K562 (cell line): ENCODE measurements around the gene LMLN. TPM values are rescaled to one million over a fixed set of nuclear protein-coding genes. Genes with fewer than 3 reads are reported as not detected.

Experiments used
- BDP1 ChIP-seq: IDR thresholded peaks from 3 replicates; pipeline ENCODE4 v1.6.1; 2011; ENCODE audit not compliant: insufficient read length, insufficient read depth
- C11orf30 ChIP-seq: fragments of 450-650 bp; IDR thresholded peaks from 2 replicates; pipeline ENCODE4 v1.6.1; 2016; ENCODE audit warnings: low read depth, mild to moderate bottlenecking
- EP300 ChIP-seq: IDR thresholded peaks from 2 replicates; pipeline ENCODE4 v1.6.1; 2012; ENCODE audit warnings: low read length, improper control_type of control experiment
- FOSL1 ChIP-seq: fragments of 200-800 bp; sonication (Bioruptor generic); conservative IDR thresholded peaks from 2 replicates; pipeline ENCODE4 v1.6.1; 2016; ENCODE audit warnings: missing genetic modification characterization, missing compliant biosample characterization
- FOXJ3 ChIP-seq: sonication (generic); formaldehyde crosslinking; IDR thresholded peaks from 2 replicates; pipeline ENCODE4 v1.4.0; 2020; ENCODE audit warnings: mild to moderate bottlenecking, missing genetic modification reagents
- GTF2E2 ChIP-seq: fragments of 200-800 bp; sonication (Bioruptor generic); IDR thresholded peaks from 2 replicates; pipeline ENCODE4 v1.6.1; 2016; ENCODE audit warnings: missing genetic modification characterization, missing compliant biosample characterization
- GTF3C2 ChIP-seq: IDR thresholded peaks from 3 replicates; pipeline ENCODE4 v1.6.1; 2011; ENCODE audit warnings: borderline replicate concordance, mild to moderate bottlenecking, moderate library complexity; ENCODE audit not compliant: insufficient read length; ENCODE audit errors: extremely low read depth
- JUND ChIP-seq, 2 experiments: IDR thresholded peaks; 2 replicates in 1 of 2; 3 replicates in 1 of 2; pipeline ENCODE4 v1.6.1; 2011; ENCODE audit warnings: borderline replicate concordance in 2 of 2, low read depth in 2 of 2, low read length in 2 of 2, improper control_type of control experiment in 1 of 2, missing biosample characterization in 1 of 2, missing genetic modification characterization in 1 of 2, missing genetic modification reagents in 1 of 2
- KAT2B ChIP-seq: IDR thresholded peaks from one replicate; pipeline ENCODE4 v1.6.1; 2012; ENCODE audit warnings: low read depth, mild to moderate bottlenecking, control low read depth, inconsistent platforms, low read length, moderate library complexity
- KDM1A ChIP-seq, 2 experiments: fragments of 450-650 bp; IDR thresholded peaks; 2 replicates each; pipeline ENCODE4 v1.6.1; 2016; ENCODE audit warnings: mild to moderate bottlenecking in 2 of 2
- MNT ChIP-seq, 2 experiments: fragments of 450-650 bp; conservative IDR thresholded peaks; 2 replicates each; pipeline ENCODE4 v1.6.1; 2017; ENCODE audit warnings: mild to moderate bottlenecking in 2 of 2, moderate library complexity in 2 of 2
- NFE2 ChIP-seq: IDR thresholded peaks from 2 replicates; pipeline ENCODE4 v1.6.1; 2014; ENCODE audit warnings: antibody characterized with exemption, low read depth
- PKNOX1 ChIP-seq: fragments of 450-650 bp; IDR thresholded peaks from 2 replicates; pipeline ENCODE4 v1.6.1; 2016
- SRSF7 ChIP-seq: fragments of 200-400 bp; formaldehyde crosslinking; optimal IDR thresholded peaks from 2 replicates; pipeline ENCODE3; 2017; ENCODE audit warnings: mild to moderate bottlenecking, low read depth, low read length
- SUPT5H ChIP-seq: fragments of 450-650 bp; IDR thresholded peaks from 2 replicates; pipeline ENCODE4 v1.6.1; 2016
- ZNF655 ChIP-seq: fragments of 250-450 bp; sonication (Bioruptor Pico); IDR thresholded peaks from 2 replicates; pipeline ENCODE4 v1.5.0; 2021
- ZNF696 ChIP-seq: fragments of 250-450 bp; sonication (Bioruptor Pico); conservative IDR thresholded peaks from 2 replicates; pipeline ENCODE4 v1.4.0; 2020; ENCODE audit warnings: mild to moderate bottlenecking, moderate library complexity
- ZNF740 ChIP-seq, 3 experiments: fragments of 200-800 bp in 1 of 3; sonication (Bioruptor generic) in 1 of 3; sonication (generic) in 1 of 3; formaldehyde crosslinking in 1 of 3; IDR thresholded peaks; 2 replicates each; pipeline versions ENCODE4 v1.6.1 to v1.8.0; 2016 to 2022; ENCODE audit warnings: mild to moderate bottlenecking in 2 of 3, missing compliant biosample characterization in 2 of 3, missing genetic modification characterization in 2 of 3, missing genetic modification reagents in 1 of 3
- ZSCAN29 ChIP-seq: fragments of 450-650 bp; IDR thresholded peaks from 2 replicates; pipeline ENCODE4 v1.6.1; 2017
- polyA plus RNA-seq, 8 experiments: library from polyadenylated mRNA; depleted of rRNA in 4 of 8; stranded (reverse) in 5 of 8; unstranded in 3 of 8; fragments of >200 nt; fragmentation: Nextera tagmentation in 2 of 8; fragmentation: Illumina TruSeq in 1 of 8; extraction: Ambion mirVana in 2 of 8; extraction: Trizol in 1 of 8; gene quantifications; 2 replicates each; pipeline versions ENCODE4 v1.2.1 to v1.2.3, GENCODE V29; 2011 to 2014; ENCODE audit warnings: inconsistent platforms in 1 of 8, missing spikeins in 1 of 8
- total RNA-seq, 7 experiments: library from RNA; depleted of rRNA in 6 of 7; stranded (reverse); fragments of >200 nt in 6 of 7; fragmentation: Illumina TruSeq in 2 of 7; extraction: Trizol in 2 of 7; gene quantifications; 2 replicates each; pipeline versions ENCODE4 v1.2.1 to v1.2.3, GENCODE V29; 2011 to 2021; ENCODE audit warnings: low replicate concordance in 1 of 7

The LMLN gene
- total and polyA plus RNA-seq, 9 of the 15 experiments (the other 6 are each of a cell fraction or from before 2014, with no cell fraction given) = 2.2 to 15.9 (median 6.9) TPM

- TF ChIP-seq SRSF7 = no peak
- no peak for TF ChIP-seq SUPT5H
- TF ChIP-seq KAT2B = no peak
- no peak for TF ChIP-seq GTF3C2
- TF ChIP-seq ZNF740 (CRISPR knock-in tag; IDR thresholded peaks at IDR 0.05) = 0 out of 2 replicates have a peak, but pooled peaks have one; percentile 5
- TF ChIP-seq ZNF740 (tag; IDR thresholded peaks at IDR 0.05) = no peak
- TF ChIP-seq PKNOX1 = no peak
- TF ChIP-seq ZNF655 (CRISPR knock-in tag) = no peak
- no peak for TF ChIP-seq BDP1
- TF ChIP-seq FOSL1 (tag) = peak; percentile 37
- no peak for TF ChIP-seq FOXJ3 (CRISPR knock-in tag)
- peak; percentile 40; the same call in 1 of the 2 replicates for TF ChIP-seq EP300
- peak; percentile 58; the same call in 1 of the 2 replicates for TF ChIP-seq JUND (IDR thresholded peaks at IDR 0.05; ENCODE audit: borderline replicate concordance, low read depth, low read length)
- no peak for TF ChIP-seq JUND (tag; IDR thresholded peaks at IDR 0.05; ENCODE audit: borderline replicate concordance, low read depth, low read length)
- TF ChIP-seq GTF2E2 = no peak; the same call in 1 of the 2 replicates
- TF ChIP-seq ZSCAN29 = peak; percentile 93
- TF ChIP-seq NFE2 = peak; percentile 88
- TF ChIP-seq ZNF696 = no peak
- TF ChIP-seq KDM1A (IDR thresholded peaks at IDR 0.05) = peak in 1 of 2 experiments; percentile 6; a peak in 1 of 4 replicates
- peak; percentile 77 for TF ChIP-seq C11orf30
- TF ChIP-seq MNT (conservative IDR thresholded peaks at IDR 0.05) = peak in 1 of 2 experiments; percentile 55; a peak in 2 of 4 replicates
Observed at GRCh38 chr3:198079771-198080520, 119.9 kb downstream of the LMLN start (continued).
